Measurements from ENCODE around the gene MARVELD3. TPM values are rescaled to one million over a fixed set of nuclear protein-coding genes. Genes with fewer than 3 reads are reported as not detected.

MARVELD3 gene
- total RNA-seq, 1 experiment from 2014 or later, result 27.0 TPM

DNA sequence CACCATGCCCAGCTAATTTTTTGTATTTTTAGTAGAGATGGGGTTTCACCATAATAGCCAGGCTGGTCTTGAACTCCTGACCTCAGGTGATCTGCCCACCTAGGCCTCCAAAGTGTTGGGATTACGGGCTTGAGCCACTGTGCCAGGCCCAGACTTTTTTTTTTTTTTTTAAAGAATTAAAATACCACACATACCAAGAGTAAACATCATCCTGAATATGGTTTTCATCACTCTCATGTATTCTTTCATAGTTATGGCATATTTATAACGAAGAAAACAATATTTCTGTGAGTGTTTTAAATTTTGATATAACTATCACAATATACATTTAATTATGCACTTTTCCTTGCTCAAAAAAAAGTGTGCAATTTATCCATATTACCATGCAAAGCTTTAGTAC is 48.2 kb downstream of the MARVELD3 start:
- H3K9me3 ChIP-seq (ENCODE audit: control insufficient read depth, low read depth, low read length), result no peaks in the 10 kb centered on the region
- H3K4ac ChIP-seq (ENCODE audit: low read depth, low read length), result no peak overlapping the region
- H2BK12ac ChIP-seq (ENCODE audit: insufficient read length, low read depth, low read length), result no peak overlapping the region
- H3K23me2 ChIP-seq (ENCODE audit: insufficient read length, low read depth, low read length, poor library complexity, severe bottlenecking), result no peaks in the 10 kb centered on the region
- H2BK120ac ChIP-seq (ENCODE audit: low read depth, low read length, poor library complexity, severe bottlenecking), result no peak overlapping the region
- H2BK15ac ChIP-seq (ENCODE audit: low read depth, low read length), result no peak overlapping the region
- no CpG with 5 or more reads among the region's 2 CpGs for WGBS (ENCODE audit: extremely low coverage, insufficient read length, low lambda C conversion rate)
- no peaks in the 10 kb centered on the region for H3K4me1 ChIP-seq (ENCODE audit: insufficient read depth, low read length)
- no peak overlapping the region for H3K23ac ChIP-seq (ENCODE audit: insufficient read length, low read depth, low read length)
- H4K5ac ChIP-seq (ENCODE audit: insufficient read length, low read depth, low read length), result no peak overlapping the region
- no peaks in the 10 kb centered on the region for H4K20me1 ChIP-seq (ENCODE audit: control insufficient read depth, insufficient read depth, insufficient read length)
- no peak overlapping the region for H2BK20ac ChIP-seq (ENCODE audit: low read depth, low read length, poor library complexity, severe bottlenecking)
- no peak overlapping the region for H3K14ac ChIP-seq (ENCODE audit: insufficient read depth, low read length)
- H3K36me3 Mint-ChIP-seq (ENCODE audit: insufficient read depth in 1 of 3, low read depth in 3 of 3), result peaks cover 9 to 79% (median 43%) of the 10 kb centered on the region in 3 experiments; a peak in 6 of 7 replicates
- H3T11ph ChIP-seq (ENCODE audit: low read length), result no peak overlapping the region
- no peaks in the 10 kb centered on the region for H3K79me1 ChIP-seq (ENCODE audit: insufficient read depth, low read depth, low read length, poor library complexity, severe bottlenecking)
- no peak overlapping the region for H2AFZ ChIP-seq (ENCODE audit: low read length)
- no peaks in the 10 kb centered on the region for H3K9me3 Mint-ChIP-seq
- no peak overlapping the region for H4K91ac ChIP-seq (ENCODE audit: insufficient read length, low read depth, low read length)
- no peaks in the 10 kb centered on the region for H3K79me2 ChIP-seq (ENCODE audit: insufficient read depth, low read length)
- no peaks in the 10 kb centered on the region for H3K4me1 Mint-ChIP-seq
- no peaks in the 10 kb centered on the region for H3K27me3 ChIP-seq (ENCODE audit: insufficient read depth, low read length)
- DNase-seq, result no peak
- H3K9ac ChIP-seq (ENCODE audit: extremely low read depth, insufficient read length, low read length), result no peak overlapping the region
- no peaks in the 10 kb centered on the region for H3K27me3 Mint-ChIP-seq (ENCODE audit: low read depth)
- no peak for TF ChIP-seq CTCF (conservative IDR thresholded peaks at IDR 0.05)
- H2AK5ac ChIP-seq (ENCODE audit: insufficient read length, low read length), result no peak overlapping the region
- no peak overlapping the region for H3K27ac Mint-ChIP-seq
- no peak overlapping the region for H3K4me3 Mint-ChIP-seq
- H4K8ac ChIP-seq (replicated peaks; ENCODE audit: insufficient read length, low read depth, low read length), result no peak overlapping the region
- no peak overlapping the region for H3K56ac ChIP-seq (ENCODE audit: insufficient read length, low read depth, low read length)
- no peak overlapping the region for H3K27ac ChIP-seq (ENCODE audit: insufficient read length, low read depth, low read length)
- no peak overlapping the region for H2BK5ac ChIP-seq (ENCODE audit: insufficient read length, low read length)
- no peak overlapping the region for H3K4me2 ChIP-seq (ENCODE audit: insufficient read depth, insufficient read length, low read length)
- H3K18ac ChIP-seq (ENCODE audit: insufficient read length, low read depth, low read length), result no peak overlapping the region

Data from H9 (cell line).